RWPE2 (cell line): ENCODE measurements around the gene IRX4.

ENCODE experiments used
- ATAC-seq: fragments of 200-7000 bp; cut with Tn5 transposase; 3 replicates; pipeline ENCODE4 v1.9.1; 2021; ENCODE audit warnings: low read depth
- DNase-seq: peaks from one replicate; pipeline ENCODE4 v3.0.0-alpha.2; 2020; ENCODE audit warnings: low spot score
- H3K27ac ChIP-seq: fragments of 450-650 bp; 2 replicates; pipeline ENCODE4 v1.5.1; 2017; ENCODE audit warnings: mild to moderate bottlenecking; ENCODE audit not compliant: poor library complexity, severe bottlenecking
- H3K27me3 ChIP-seq: fragments of 250-450 bp; sonication (Bioruptor Pico); 2 replicates; pipeline ENCODE4 v1.5.1; 2021; ENCODE audit warnings: mild to moderate bottlenecking, moderate library complexity; ENCODE audit not compliant: insufficient read depth, poor library complexity, severe bottlenecking
- H3K36me3 ChIP-seq: fragments of 250-450 bp; sonication (Bioruptor Pico); 2 replicates; pipeline ENCODE4 v1.5.1; 2020; ENCODE audit warnings: low read depth, mild to moderate bottlenecking, moderate library complexity
- H3K4me1 ChIP-seq: fragments of 250-450 bp; sonication (Bioruptor Pico); 2 replicates; pipeline ENCODE4 v1.5.1; 2021; ENCODE audit warnings: mild to moderate bottlenecking, moderate library complexity; ENCODE audit not compliant: insufficient read depth, poor library complexity, severe bottlenecking
- H3K4me3 ChIP-seq: fragments of 250-450 bp; sonication (Bioruptor Pico); 2 replicates; pipeline ENCODE4 v1.5.1; 2021; ENCODE audit warnings: mild to moderate bottlenecking, moderate library complexity; ENCODE audit not compliant: severe bottlenecking
- H3K9me3 ChIP-seq: fragments of 250-450 bp; sonication (Bioruptor Pico); 2 replicates; pipeline ENCODE4 v1.5.1; 2021; ENCODE audit warnings: mild to moderate bottlenecking, moderate library complexity; ENCODE audit not compliant: severe bottlenecking
- TF ChIP-seq, protein P1 (sequence below): fragments of 450-650 bp; IDR thresholded peaks from one replicate; pipeline ENCODE4 v1.5.1; 2017; ENCODE audit warnings: mild to moderate bottlenecking, moderate library complexity; ENCODE audit not compliant: poor library complexity, severe bottlenecking

The IRX4 gene

DNA sequence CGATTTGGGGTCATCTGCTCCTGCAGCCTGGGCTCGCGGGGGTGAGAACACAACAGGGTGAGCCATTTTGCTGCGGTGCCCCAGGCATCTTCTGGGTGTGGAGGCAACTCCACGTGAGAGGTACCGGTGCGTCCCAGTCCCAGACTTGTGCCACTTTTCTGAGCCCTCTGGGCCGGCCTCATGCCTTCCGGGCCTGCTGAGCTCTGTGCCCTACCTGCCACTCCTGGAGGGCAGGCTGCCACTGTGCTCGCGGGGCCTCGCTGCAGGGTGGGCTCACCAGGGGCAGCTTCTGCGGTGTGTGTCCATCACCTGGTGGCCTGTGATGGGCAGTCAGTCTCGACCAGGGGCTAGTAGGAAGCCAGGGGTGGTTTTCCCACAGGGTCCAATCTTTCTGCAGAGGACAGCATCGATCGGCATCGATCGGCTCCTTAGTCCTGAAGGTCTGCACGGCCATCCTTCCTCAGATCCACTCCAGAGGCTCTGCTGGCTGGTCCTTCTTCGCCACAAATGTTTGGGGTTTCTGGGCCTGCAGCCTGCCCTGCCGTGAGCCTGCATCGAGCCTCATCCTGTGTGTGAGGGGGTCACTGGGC lies 22.6 kb downstream of the IRX4 start:
- no peaks in the 10 kb centered on the region for H3K9me3 ChIP-seq
- H3K36me3 ChIP-seq: no peaks in the 10 kb centered on the region
- no peak overlapping the region for H3K4me3 ChIP-seq
- ATAC-seq: no peak
- no peak for DNase-seq
- H3K4me1 ChIP-seq: no peaks in the 10 kb centered on the region
- TF ChIP-seq, protein P1, sequence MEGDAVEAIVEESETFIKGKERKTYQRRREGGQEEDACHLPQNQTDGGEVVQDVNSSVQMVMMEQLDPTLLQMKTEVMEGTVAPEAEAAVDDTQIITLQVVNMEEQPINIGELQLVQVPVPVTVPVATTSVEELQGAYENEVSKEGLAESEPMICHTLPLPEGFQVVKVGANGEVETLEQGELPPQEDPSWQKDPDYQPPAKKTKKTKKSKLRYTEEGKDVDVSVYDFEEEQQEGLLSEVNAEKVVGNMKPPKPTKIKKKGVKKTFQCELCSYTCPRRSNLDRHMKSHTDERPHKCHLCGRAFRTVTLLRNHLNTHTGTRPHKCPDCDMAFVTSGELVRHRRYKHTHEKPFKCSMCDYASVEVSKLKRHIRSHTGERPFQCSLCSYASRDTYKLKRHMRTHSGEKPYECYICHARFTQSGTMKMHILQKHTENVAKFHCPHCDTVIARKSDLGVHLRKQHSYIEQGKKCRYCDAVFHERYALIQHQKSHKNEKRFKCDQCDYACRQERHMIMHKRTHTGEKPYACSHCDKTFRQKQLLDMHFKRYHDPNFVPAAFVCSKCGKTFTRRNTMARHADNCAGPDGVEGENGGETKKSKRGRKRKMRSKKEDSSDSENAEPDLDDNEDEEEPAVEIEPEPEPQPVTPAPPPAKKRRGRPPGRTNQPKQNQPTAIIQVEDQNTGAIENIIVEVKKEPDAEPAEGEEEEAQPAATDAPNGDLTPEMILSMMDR: no peak
- H3K27ac ChIP-seq: no peak overlapping the region
- H3K27me3 ChIP-seq: peaks cover under 1% of the 10 kb centered on the region

DNA sequence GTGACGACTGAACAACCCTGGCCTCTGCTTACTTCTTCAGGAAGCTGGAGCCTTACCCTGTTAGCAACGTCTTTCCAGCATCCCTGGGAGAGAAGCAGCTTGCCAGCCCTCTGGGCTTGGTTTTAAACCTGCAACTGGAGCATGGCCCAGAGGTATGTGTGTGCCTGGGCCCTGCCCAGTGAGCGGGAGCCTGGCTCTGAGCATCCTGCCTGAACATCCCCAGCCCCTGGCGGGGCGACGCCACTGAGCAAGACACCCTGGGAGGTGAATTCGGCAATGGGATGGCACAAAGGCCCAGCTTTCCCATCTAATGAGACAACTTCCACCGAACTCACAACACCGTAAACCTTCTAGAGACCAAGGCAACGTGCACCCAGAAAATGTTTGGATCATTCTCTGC lies 23.6 kb downstream of the IRX4 start:
- Histone ChIP-seq H3K4me3 (no peak overlapping the region), H3K36me3 (no peaks in the 10 kb centered on the region), H3K9me3 (no peaks in the 10 kb centered on the region), H3K27me3 (peaks cover 7% of the 10 kb centered on the region), H3K4me1 (no peaks in the 10 kb centered on the region), H3K27ac (no peak overlapping the region)
- DNase-seq: no peak
- TF ChIP-seq, protein P1: no peak
- ATAC-seq: 0 out of 3 replicates have a peak, but pooled peaks have one; percentile 10

DNA sequence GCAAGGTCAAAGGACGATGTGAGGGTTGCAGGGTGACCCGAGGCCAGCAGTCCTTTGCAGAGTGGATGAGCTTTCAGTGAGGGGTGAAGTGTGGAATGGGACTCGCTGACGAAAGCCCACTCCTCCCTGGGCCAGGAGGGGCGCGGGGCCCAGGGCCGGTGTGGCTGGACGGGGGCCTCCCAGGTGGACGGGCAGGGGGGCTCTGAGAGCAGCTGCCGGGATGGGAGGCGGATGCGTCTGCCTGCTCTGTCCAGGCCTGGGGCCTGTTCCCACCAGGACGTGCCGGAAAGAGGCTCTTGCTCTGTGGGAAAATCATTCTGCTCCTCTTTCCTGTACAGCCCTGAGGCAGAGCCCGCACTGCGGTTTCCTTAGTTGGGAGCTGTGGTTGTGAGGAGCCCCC lies 24.3 kb downstream of the IRX4 start:
- Histone ChIP-seq H3K4me1 (no peaks in the 10 kb centered on the region), H3K27ac (no peak overlapping the region), H3K36me3 (no peaks in the 10 kb centered on the region), H3K9me3 (no peaks in the 10 kb centered on the region), H3K27me3 (peaks cover 7% of the 10 kb centered on the region), H3K4me3 (no peak overlapping the region)
- TF ChIP-seq, protein P1: no peak
- ATAC-seq: no peak
- no peak for DNase-seq

DNA sequence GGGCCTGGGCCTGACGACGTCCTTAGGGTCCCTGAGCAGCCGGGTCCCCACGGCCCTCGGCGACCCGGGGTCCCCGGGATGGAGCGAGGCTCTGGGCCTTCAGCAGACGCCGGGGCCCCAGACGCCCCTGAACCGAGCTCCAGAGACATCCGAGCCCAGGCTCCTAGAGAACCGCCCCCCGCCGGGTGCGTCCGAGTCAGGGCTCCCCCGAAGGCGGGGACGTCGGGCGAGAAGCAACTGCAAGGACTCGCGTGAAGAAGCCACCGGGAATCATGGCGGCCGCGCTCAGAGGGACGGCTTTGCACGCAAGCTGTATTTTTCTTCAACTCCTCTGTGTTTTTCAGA lies 25.5 kb downstream of the IRX4 start:
- no peak overlapping the region for H3K27ac ChIP-seq
- DNase-seq (no peak), ATAC-seq (no peak)
- no peaks in the 10 kb centered on the region for H3K36me3 ChIP-seq
- no peak overlapping the region for H3K4me3 ChIP-seq
- no peaks in the 10 kb centered on the region for H3K9me3 ChIP-seq
- peaks cover 7% of the 10 kb centered on the region for H3K27me3 ChIP-seq
- TF ChIP-seq, protein P1: no peak
- H3K4me1 ChIP-seq: no peaks in the 10 kb centered on the region

DNA sequence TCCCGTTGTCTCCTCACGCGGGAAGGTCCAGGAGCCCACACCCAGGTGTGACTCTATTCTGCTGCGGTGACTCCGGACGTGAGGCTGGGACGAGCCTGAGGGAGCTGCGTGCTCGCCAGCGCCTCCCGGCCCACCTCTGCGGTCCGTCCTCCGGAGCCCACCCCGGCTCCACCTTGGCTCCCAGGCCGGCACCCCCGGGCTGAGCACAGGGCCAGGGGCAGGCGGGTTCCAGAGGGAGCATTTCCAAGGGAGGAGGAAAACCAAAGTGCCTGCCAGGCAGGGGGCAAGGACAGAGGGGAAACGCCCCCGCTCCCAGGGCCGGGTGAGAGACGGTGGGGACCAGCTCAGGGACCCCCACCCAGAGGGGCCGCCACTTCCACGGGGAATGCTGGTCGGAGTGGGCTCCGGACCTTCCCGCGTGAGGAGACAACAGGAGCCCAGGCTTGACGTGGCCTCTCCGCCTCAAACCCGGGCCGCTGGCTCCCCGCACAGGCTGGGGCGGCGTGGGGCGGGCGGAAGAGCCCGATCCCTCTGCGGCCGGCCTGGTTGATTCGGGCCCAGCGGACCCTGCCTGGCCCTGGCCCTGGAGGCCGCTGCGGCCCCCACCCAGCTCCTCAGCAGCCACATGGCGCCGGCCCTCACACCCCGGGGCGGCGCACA lies 26.0 kb downstream of the IRX4 start:
- DNase-seq (no peak), ATAC-seq (no peak; the same call in 2 of the 3 replicates)
- Histone ChIP-seq H3K4me3 (no peak overlapping the region), H3K4me1 (no peaks in the 10 kb centered on the region), H3K36me3 (no peaks in the 10 kb centered on the region), H3K9me3 (no peaks in the 10 kb centered on the region), H3K27ac (no peak overlapping the region), H3K27me3 (peaks cover 10% of the 10 kb centered on the region)
- TF ChIP-seq, protein P1: no peak
